BLaER1 treated with 17β-estradiol and CSF1 and Interleukin-3, amounts not matched to agents 10 nM and 100 nM (cell line): Measurements from ENCODE around the gene LSAMP.

Experiments used
- H3K27ac ChIP-seq, 11 experiments: shearing (Covaris generic); formaldehyde crosslinking; 2 replicates each; pipeline ENCODE4 v1.8.1; 2022
- H3K27me3 ChIP-seq, 11 experiments: shearing (Covaris generic); formaldehyde crosslinking; 2 replicates each; pipeline ENCODE4 v1.8.1; 2022
- H3K36me3 ChIP-seq, 11 experiments: shearing (Covaris generic); formaldehyde crosslinking; 2 replicates each; pipeline ENCODE4 v1.8.1; 2022
- H3K4me1 ChIP-seq, 10 experiments: shearing (Covaris generic); formaldehyde crosslinking; 2 replicates each; pipeline ENCODE4 v1.8.1; 2022
- H3K4me2 ChIP-seq, 11 experiments: shearing (Covaris generic); formaldehyde crosslinking; 2 replicates each; pipeline ENCODE4 v1.8.1; 2022
- H3K4me3 ChIP-seq, 10 experiments: shearing (Covaris generic); formaldehyde crosslinking; 2 replicates each; pipeline ENCODE4 v1.8.1; 2022
- H3K9ac ChIP-seq, 11 experiments: shearing (Covaris generic); formaldehyde crosslinking; 2 replicates each; pipeline ENCODE4 v1.8.1; 2022
- H3K9me3 ChIP-seq, 11 experiments: shearing (Covaris generic); formaldehyde crosslinking; replicated peaks in 1 of 11; 2 replicates each; pipeline ENCODE4 v1.8.1; 2022
- H4K20me1 ChIP-seq, 11 experiments: shearing (Covaris generic); formaldehyde crosslinking; 2 replicates each; pipeline ENCODE4 v1.8.1; 2022
- Cebpa-rat ChIP-seq, 11 experiments: shearing (Covaris generic); IDR thresholded peaks; 2 replicates each; pipeline ENCODE4 v1.8.1; 2022

LSAMP gene

DNA sequence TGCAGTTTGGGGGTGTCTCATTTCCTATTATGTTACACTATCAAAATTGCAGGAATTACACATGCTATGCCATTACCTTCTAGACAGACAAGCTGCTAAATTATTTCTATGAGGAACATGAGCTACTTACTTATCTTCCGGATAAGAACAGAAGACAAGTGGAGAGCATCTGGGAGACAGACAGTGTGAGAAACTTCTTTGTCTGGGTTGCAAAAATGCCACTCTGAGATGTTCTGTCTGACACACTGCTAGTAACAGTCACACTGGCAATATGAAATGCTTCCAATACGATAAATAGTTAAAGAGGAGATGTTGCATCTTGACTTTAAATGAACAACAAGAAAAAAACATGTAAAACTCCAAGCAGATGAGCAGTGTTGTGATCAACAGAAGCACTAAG is 40.1 kb downstream of the LSAMP start:
- H3K4me1 ChIP-seq: no peaks in the 10 kb centered on the region
- no peak for TF ChIP-seq Cebpa-rat (IDR thresholded peaks at IDR 0.05)
- no peak overlapping the region for H3K9ac ChIP-seq
- no peak overlapping the region for H3K27ac ChIP-seq
- no peaks in the 10 kb centered on the region for H3K27me3 ChIP-seq
- H3K9me3 ChIP-seq: no peaks in the 10 kb centered on the region
- no peak overlapping the region for H3K4me3 ChIP-seq
- H4K20me1 ChIP-seq: no peaks in the 10 kb centered on the region
- no peak overlapping the region for H3K4me2 ChIP-seq
- H3K36me3 ChIP-seq: no peaks in the 10 kb centered on the region

GRCh38 chr3:116399701-116400226 is 45.5 kb downstream of the LSAMP start:
- H3K27me3 ChIP-seq: no peaks in the 10 kb centered on the region
- H4K20me1 ChIP-seq: no peaks in the 10 kb centered on the region
- TF ChIP-seq Cebpa-rat (IDR thresholded peaks at IDR 0.05): no peak
- no peak overlapping the region for H3K4me3 ChIP-seq
- H3K4me2 ChIP-seq: no peak overlapping the region
- no peaks in the 10 kb centered on the region for H3K36me3 ChIP-seq
- no peaks in the 10 kb centered on the region for H3K4me1 ChIP-seq
- no peaks in the 10 kb centered on the region for H3K9me3 ChIP-seq
- no peak overlapping the region for H3K9ac ChIP-seq
- H3K27ac ChIP-seq: no peak overlapping the region

DNA sequence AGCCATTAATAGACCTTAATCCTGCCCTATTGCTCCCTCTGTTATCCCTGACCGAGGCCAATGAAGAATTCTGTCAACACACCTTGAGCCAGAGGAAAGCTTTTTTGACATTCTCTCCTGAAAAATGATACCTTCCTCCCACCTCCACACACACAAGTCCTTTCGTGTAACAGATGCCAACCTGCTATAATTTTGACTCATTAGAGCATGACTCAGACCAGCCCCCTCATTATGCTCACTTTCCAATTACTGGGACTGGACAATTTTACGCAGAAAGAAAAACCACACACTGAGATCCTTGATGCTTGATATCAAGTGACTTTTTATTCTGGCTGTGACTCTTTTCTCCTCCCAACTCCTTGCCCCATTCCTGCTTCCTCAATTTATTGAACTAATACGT is 50.9 kb downstream of the LSAMP start:
- Histone ChIP-seq H3K4me2 (no peak overlapping the region), H3K4me1 (no peaks in the 10 kb centered on the region), H3K27me3 (no peaks in the 10 kb centered on the region), H3K4me3 (no peak overlapping the region), H3K27ac (no peak overlapping the region), H3K9me3 (peaks cover 16 to 28% (median 23%) of the 10 kb centered on the region in 11 experiments), H3K9ac (no peak overlapping the region), H4K20me1 (no peaks in the 10 kb centered on the region), H3K36me3 (no peaks in the 10 kb centered on the region)
- no peak for TF ChIP-seq Cebpa-rat (IDR thresholded peaks at IDR 0.05)

DNA sequence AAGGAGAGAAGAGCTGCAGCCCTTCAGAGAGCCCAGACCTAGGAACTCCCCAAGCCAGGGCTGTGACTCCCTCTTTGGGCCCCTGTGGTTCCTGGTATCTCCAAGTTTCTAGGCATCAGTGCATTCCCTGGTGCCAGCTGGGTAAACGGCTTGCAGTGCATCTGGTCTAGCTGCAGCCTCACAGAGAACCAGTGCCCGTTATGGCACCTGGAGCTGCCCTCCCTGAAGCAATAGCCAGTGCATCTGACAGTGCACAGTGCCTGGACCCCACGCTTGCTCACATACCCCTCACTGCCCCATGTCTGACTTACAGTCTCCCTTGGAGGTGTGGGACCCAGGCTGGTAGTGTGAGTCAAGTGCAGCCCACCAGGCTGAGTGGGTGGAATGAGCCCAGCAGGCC is 52.1 kb downstream of the LSAMP start:
- TF ChIP-seq Cebpa-rat (IDR thresholded peaks at IDR 0.05): no peak
- no peak overlapping the region for H3K4me3 ChIP-seq
- H3K9ac ChIP-seq: no peak overlapping the region
- H3K4me1 ChIP-seq: no peaks in the 10 kb centered on the region
- H3K27me3 ChIP-seq: no peaks in the 10 kb centered on the region
- no peaks in the 10 kb centered on the region for H3K36me3 ChIP-seq
- peaks cover 16 to 28% (median 23%) of the 10 kb centered on the region in 11 experiments for H3K9me3 ChIP-seq
- no peak overlapping the region for H3K27ac ChIP-seq
- H4K20me1 ChIP-seq: no peaks in the 10 kb centered on the region
- H3K4me2 ChIP-seq: no peak overlapping the region

DNA sequence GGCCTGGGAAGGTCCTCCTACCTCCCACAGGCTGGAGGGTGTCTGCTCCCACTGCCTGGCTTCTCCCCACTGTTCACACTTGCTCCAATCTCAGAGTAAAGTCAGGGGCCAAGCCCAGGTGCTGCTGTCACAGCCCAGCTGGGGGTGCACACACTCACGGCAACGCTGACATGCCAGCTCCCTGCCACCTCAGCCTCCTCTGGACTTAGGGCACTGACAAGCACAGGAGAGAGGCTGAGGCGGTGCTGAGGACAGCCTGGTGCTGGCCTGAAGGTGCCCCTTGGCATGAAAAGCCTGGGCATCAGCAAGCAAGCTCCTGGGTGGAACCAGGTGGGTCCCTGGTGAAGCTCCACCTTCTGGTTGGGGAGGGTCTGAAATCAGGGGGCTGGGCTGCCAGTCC is 53.0 kb downstream of the LSAMP start:
- no peak for TF ChIP-seq Cebpa-rat (IDR thresholded peaks at IDR 0.05)
- Histone ChIP-seq H3K4me1 (no peaks in the 10 kb centered on the region), H3K9ac (no peak overlapping the region), H3K27ac (no peak overlapping the region), H3K36me3 (no peaks in the 10 kb centered on the region), H3K4me2 (no peak overlapping the region), H4K20me1 (no peaks in the 10 kb centered on the region), H3K4me3 (no peak overlapping the region), H3K27me3 (no peaks in the 10 kb centered on the region), H3K9me3 (peaks cover 16 to 28% (median 23%) of the 10 kb centered on the region in 11 experiments)

DNA sequence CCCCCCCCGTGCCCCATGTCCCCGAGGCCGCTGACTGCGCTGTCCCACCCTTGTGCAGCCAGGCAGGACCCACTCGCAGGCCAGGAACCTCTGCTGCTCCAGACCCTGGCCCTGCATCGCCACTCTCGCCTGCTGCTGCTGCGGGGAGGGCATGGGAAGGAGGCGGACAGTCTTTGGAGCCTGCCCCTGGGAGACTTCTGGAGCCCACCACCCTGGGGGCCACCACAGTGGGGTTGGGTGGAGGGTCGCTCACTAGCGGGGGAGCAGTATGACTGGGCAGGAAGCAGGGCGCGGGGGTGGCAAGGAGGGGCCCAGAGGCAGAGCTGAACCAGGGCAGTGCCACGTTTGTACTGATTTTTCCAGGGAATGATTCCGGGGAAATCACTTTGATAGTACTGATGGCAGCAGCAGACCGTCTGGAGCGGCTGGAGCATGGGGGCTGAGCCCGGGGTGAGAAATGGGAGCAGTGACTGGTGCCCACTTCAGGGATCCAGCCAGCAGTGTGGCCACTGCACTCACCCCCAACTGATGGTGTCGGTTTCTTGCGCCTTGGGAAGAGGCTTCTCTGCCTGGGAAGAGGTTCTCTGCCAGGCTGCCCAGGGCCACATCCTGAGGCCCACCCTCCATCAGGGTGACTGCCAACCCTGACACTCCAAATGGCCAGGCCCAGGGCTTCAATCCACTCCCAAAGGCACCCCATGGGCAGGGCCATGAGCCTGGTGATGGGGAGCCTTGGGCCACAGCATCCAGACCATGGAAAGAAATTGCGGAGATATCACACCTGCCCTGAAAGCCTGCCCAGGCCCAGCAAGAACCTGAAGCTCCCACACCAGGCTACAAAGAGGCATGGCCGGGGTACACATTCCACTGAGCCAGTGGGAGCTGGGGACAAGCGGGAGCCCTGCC is 53.7 kb downstream of the LSAMP start:
- peaks cover 16 to 28% (median 23%) of the 10 kb centered on the region in 11 experiments for H3K9me3 ChIP-seq
- no peak for TF ChIP-seq Cebpa-rat (IDR thresholded peaks at IDR 0.05)
- no peaks in the 10 kb centered on the region for H3K27me3 ChIP-seq
- H4K20me1 ChIP-seq: no peaks in the 10 kb centered on the region
- H3K4me1 ChIP-seq: no peaks in the 10 kb centered on the region
- H3K4me3 ChIP-seq: no peak overlapping the region
- no peak overlapping the region for H3K27ac ChIP-seq
- H3K9ac ChIP-seq: no peak overlapping the region
- H3K4me2 ChIP-seq: no peak overlapping the region
- no peaks in the 10 kb centered on the region for H3K36me3 ChIP-seq

DNA sequence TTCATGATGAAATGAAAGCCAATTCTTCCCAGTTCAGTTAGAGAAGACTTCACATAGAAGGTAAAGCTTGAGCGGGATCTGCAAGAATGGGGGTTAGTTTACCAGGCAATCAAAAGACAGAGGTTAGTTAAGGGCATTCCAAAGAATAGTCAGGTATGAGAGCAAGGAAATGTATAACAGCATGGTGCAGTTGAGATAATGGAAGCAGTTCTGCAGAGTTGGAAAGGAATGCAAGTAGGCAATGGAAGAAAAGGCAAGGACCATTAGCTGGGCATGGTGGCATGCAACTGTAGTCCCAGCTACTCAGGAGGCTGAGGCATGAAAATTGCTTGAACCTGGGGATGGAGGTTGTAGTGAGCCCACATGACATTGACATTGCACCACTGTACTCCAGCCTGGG is 55.0 kb downstream of the LSAMP start:
- Histone ChIP-seq H3K36me3 (no peaks in the 10 kb centered on the region), H3K9ac (no peak overlapping the region), H3K27ac (no peak overlapping the region), H4K20me1 (no peaks in the 10 kb centered on the region), H3K27me3 (no peaks in the 10 kb centered on the region), H3K4me3 (no peak overlapping the region), H3K9me3 (peaks cover 16 to 28% (median 23%) of the 10 kb centered on the region in 11 experiments), H3K4me2 (no peak overlapping the region), H3K4me1 (no peaks in the 10 kb centered on the region)
- TF ChIP-seq Cebpa-rat (IDR thresholded peaks at IDR 0.05): no peak

DNA sequence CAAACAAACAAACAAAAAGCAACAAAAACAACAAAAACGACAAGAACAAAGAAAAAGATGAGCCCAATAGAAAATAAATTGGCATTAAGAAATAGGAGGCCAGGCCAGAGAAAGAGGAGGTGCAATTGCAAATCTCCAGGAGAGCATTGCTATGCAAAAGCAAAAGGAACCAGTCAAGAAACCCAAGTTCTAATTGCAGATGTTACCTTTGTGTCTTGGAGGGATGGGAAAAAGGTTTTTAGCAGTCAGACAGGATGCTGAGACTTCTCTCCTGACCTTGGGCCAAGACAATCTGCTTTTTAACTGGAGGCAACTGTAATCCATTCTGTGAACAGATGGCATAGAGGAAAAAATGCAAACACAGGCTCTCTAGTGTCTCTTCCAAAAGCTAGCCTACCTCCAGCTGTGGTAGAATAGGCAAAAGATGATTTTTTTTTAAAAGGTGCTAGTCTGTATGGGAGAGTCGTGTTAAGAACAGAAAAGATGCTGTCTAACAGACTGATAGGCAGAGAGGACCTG is 56.4 kb downstream of the LSAMP start:
- Histone ChIP-seq H3K27ac (no peak overlapping the region), H3K36me3 (no peaks in the 10 kb centered on the region), H4K20me1 (no peaks in the 10 kb centered on the region), H3K9ac (no peak overlapping the region), H3K9me3 (peaks cover 16 to 28% (median 23%) of the 10 kb centered on the region in 11 experiments), H3K4me3 (no peak overlapping the region), H3K4me1 (no peaks in the 10 kb centered on the region), H3K4me2 (no peak overlapping the region), H3K27me3 (no peaks in the 10 kb centered on the region)
- no peak for TF ChIP-seq Cebpa-rat (IDR thresholded peaks at IDR 0.05)

DNA sequence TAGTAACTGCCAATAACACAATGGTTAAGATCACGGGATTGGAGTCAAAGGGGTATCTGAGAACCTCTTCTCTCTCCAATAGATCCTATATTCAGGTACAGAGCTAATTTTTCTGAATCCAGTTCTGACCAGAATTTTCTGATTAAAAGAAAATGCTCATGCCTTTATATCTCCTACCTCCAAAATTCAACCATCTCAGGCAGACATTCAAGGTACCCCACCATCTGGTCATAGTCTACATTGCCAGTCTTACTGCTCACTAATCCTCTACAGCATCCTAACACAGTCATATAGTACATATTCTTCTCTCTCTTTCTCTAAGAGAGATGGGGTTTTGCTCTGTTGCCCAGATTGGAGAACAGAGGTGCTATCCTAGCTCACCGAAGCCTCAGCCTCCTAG is 59.1 kb downstream of the LSAMP start:
- no peak for TF ChIP-seq Cebpa-rat (IDR thresholded peaks at IDR 0.05)
- no peaks in the 10 kb centered on the region for H3K27me3 ChIP-seq

GRCh38 chr3:116384717-116385116 is 60.6 kb downstream of the LSAMP start:
- no peaks in the 10 kb centered on the region for H3K27me3 ChIP-seq
- no peaks in the 10 kb centered on the region for H3K36me3 ChIP-seq
- TF ChIP-seq Cebpa-rat (IDR thresholded peaks at IDR 0.05): no peak
- H3K4me2 ChIP-seq: no peak overlapping the region
- no peaks in the 10 kb centered on the region for H3K9me3 ChIP-seq
- H3K27ac ChIP-seq: no peak overlapping the region
- H4K20me1 ChIP-seq: no peaks in the 10 kb centered on the region
- no peak overlapping the region for H3K4me3 ChIP-seq
- no peak overlapping the region for H3K9ac ChIP-seq
- H3K4me1 ChIP-seq: no peaks in the 10 kb centered on the region

More for the DNA sequence above, 59.1 kb downstream of the LSAMP start:
- Histone ChIP-seq H3K9ac (no peak overlapping the region), H4K20me1 (no peaks in the 10 kb centered on the region), H3K4me1 (no peaks in the 10 kb centered on the region), H3K4me3 (no peak overlapping the region), H3K9me3 (peaks cover 0 to 4% (median under 1%) of the 10 kb centered on the region in 11 experiments; a peak in 7 of 22 replicates), H3K4me2 (no peak overlapping the region), H3K36me3 (no peaks in the 10 kb centered on the region), H3K27ac (no peak overlapping the region)
